ENCODE results near the gene ATP8A2. TPM values are rescaled to one million over a fixed set of nuclear protein-coding genes. Genes with fewer than 3 reads are reported as not detected.

ATP8A2 gene
- total RNA-seq, 2 experiments from 2014 or later = not detected

- Histone ChIP-seq H3K36me3 (ENCODE audit: insufficient read depth, low read length) (no peaks in the 10 kb centered on the region), H2AFZ (ENCODE audit: low read length) (no peak overlapping the region), H3K4me1 (ENCODE audit: insufficient read depth, low read length, poor library complexity, severe bottlenecking) (no peaks in the 10 kb centered on the region), H3K27ac (ENCODE audit: low read depth, low read length, poor library complexity, severe bottlenecking) (no peak overlapping the region), H3K9me2 (ENCODE audit: insufficient read depth, low read length) (no peaks in the 10 kb centered on the region), H3K4me3 (ENCODE audit: low read depth, low read length, poor library complexity, severe bottlenecking) (no peak overlapping the region), H3K4me2 (ENCODE audit: low read length) (no peak overlapping the region), H4K20me1 (ENCODE audit: insufficient read depth, low read length) (no peaks in the 10 kb centered on the region), H3K9me3 (ENCODE audit: low read length) (no peaks in the 10 kb centered on the region), H3K79me2 (ENCODE audit: insufficient read depth, low read depth, low read length) (no peaks in the 10 kb centered on the region)
- ChIA-PET POLR2A (interaction anchor here (0.5 kb wide), 1 partner anchor 57 kb away, joined by 3 read pairs; no protein-coding TSS in a partner anchor), CTCF (ENCODE audit: unreplicated experiment) (no interaction called here)
- intact Hi-C loops (cut with micrococcal nuclease; ENCODE audit: unreplicated experiment) = no loop called here
- BruUV-seq (replicated peaks) = no TSS peak
- no peak for DNase-seq (ENCODE audit: low spot score)
- no peak for TF ChIP-seq EZH2phosphoT487 (IDR thresholded peaks at IDR 0.05; ENCODE audit: borderline replicate concordance, low read depth, low read length)
- no peak for TF ChIP-seq CTCF (conservative IDR thresholded peaks at IDR 0.05; ENCODE audit: low read length)
Measured at GRCh38 chr13:25662516-25662915, 290.7 kb downstream of the ATP8A2 start.

- no peak for TF ChIP-seq EZH2phosphoT487 (IDR thresholded peaks at IDR 0.05; ENCODE audit: borderline replicate concordance, low read depth, low read length)
- CTCF ChIA-PET (ENCODE audit: unreplicated experiment) = no interaction called here
- Histone ChIP-seq H3K9me3 (ENCODE audit: low read length) (no peaks in the 10 kb centered on the region), H3K79me2 (ENCODE audit: insufficient read depth, low read depth, low read length) (no peaks in the 10 kb centered on the region), H4K20me1 (ENCODE audit: insufficient read depth, low read length) (no peaks in the 10 kb centered on the region), H3K9me2 (ENCODE audit: insufficient read depth, low read length) (no peaks in the 10 kb centered on the region), H3K4me2 (ENCODE audit: low read length) (no peak overlapping the region), H2AFZ (ENCODE audit: low read length) (no peak overlapping the region), H3K4me1 (ENCODE audit: insufficient read depth, low read length, poor library complexity, severe bottlenecking) (no peaks in the 10 kb centered on the region), H3K27ac (ENCODE audit: low read depth, low read length, poor library complexity, severe bottlenecking) (no peak overlapping the region), H3K36me3 (ENCODE audit: insufficient read depth, low read length) (no peaks in the 10 kb centered on the region), H3K4me3 (ENCODE audit: low read depth, low read length, poor library complexity, severe bottlenecking) (no peak overlapping the region)
- no peak for DNase-seq (ENCODE audit: low spot score)
- POLR2A ChIA-PET = interaction anchor here (0.7 kb wide), 1 partner anchor 39 kb away, joined by 3 read pairs; no protein-coding TSS in a partner anchor
- BruUV-seq (replicated peaks) = no TSS peak
- intact Hi-C loops (cut with micrococcal nuclease; ENCODE audit: unreplicated experiment) = no loop called here
Measured at GRCh38 chr13:25668345-25668744, 296.6 kb downstream of the ATP8A2 start.

GRCh38 chr13:25673711-25674110 lies 301.9 kb downstream of the ATP8A2 start:
- Histone ChIP-seq H3K36me3 (ENCODE audit: insufficient read depth, low read length) (no peaks in the 10 kb centered on the region), H4K20me1 (ENCODE audit: insufficient read depth, low read length) (no peaks in the 10 kb centered on the region), H3K9me3 (ENCODE audit: low read length) (no peaks in the 10 kb centered on the region), H3K4me2 (ENCODE audit: low read length) (no peak overlapping the region), H2AFZ (ENCODE audit: low read length) (no peak overlapping the region), H3K4me3 (ENCODE audit: low read depth, low read length, poor library complexity, severe bottlenecking) (no peak overlapping the region), H3K4me1 (ENCODE audit: insufficient read depth, low read length, poor library complexity, severe bottlenecking) (no peaks in the 10 kb centered on the region), H3K79me2 (ENCODE audit: insufficient read depth, low read depth, low read length) (no peaks in the 10 kb centered on the region), H3K9me2 (ENCODE audit: insufficient read depth, low read length) (no peaks in the 10 kb centered on the region), H3K27ac (ENCODE audit: low read depth, low read length, poor library complexity, severe bottlenecking) (no peak overlapping the region)
- CTCF ChIA-PET (ENCODE audit: unreplicated experiment) = no interaction called here
- TF ChIP-seq CTCF (conservative IDR thresholded peaks at IDR 0.05; ENCODE audit: low read length) (no peak), EZH2phosphoT487 (IDR thresholded peaks at IDR 0.05; ENCODE audit: borderline replicate concordance, low read depth, low read length) (no peak)
- POLR2A ChIA-PET = no interaction called here
- intact Hi-C loops (cut with micrococcal nuclease; ENCODE audit: unreplicated experiment) = no loop called here
- no TSS peak for BruUV-seq (replicated peaks)
- DNase-seq (ENCODE audit: low spot score) = no peak

All from OCI-LY7 (cell line).